ENCODE measurements around the gene LTF.
A peak's percentile ranks its signal among the peaks of the same experiment; 100 is the strongest.
"Not testable (repeated sequence)": the region's sequence is repeated elsewhere in the genome, so short reads cannot be mapped to it uniquely, and the experiment has no call there.

LTF gene

GRCh38 chr3:46447228-46447985, 17.3 kb downstream of the LTF start:
- TF ChIP-seq CTCF (conservative IDR thresholded peaks at IDR 0.05), result no peak
- H3K27ac ChIP-seq, result no peak overlapping the region

GRCh38 chr3:46442576-46443530, 21.9 kb downstream of the LTF start:
- TF ChIP-seq CTCF (conservative IDR thresholded peaks at IDR 0.05), result no peak
- H3K27ac ChIP-seq, result no peak overlapping the region

GRCh38 chr3:46440531-46441294, 24.0 kb downstream of the LTF start:
- H3K27ac ChIP-seq, result no peak overlapping the region
- no peak for TF ChIP-seq CTCF (conservative IDR thresholded peaks at IDR 0.05)

- no peak for TF ChIP-seq CTCF (conservative IDR thresholded peaks at IDR 0.05)
- H3K27ac ChIP-seq, result no peak overlapping the region
Observed at GRCh38 chr3:46438831-46439230, 25.9 kb downstream of the LTF start.

GRCh38 chr3:46435081-46435726, 29.5 kb downstream of the LTF start:
- no peak overlapping the region for H3K27ac ChIP-seq
- TF ChIP-seq CTCF (conservative IDR thresholded peaks at IDR 0.05), result no peak

- TF ChIP-seq CTCF (conservative IDR thresholded peaks at IDR 0.05), result no peak
- no peak overlapping the region for H3K27ac ChIP-seq
Observed at GRCh38 chr3:46433841-46434240, 30.9 kb downstream of the LTF start.

- H3K27ac ChIP-seq, result not testable (repeated sequence)
Observed at GRCh38 chr3:46433118-46433517, 31.6 kb downstream of the LTF start.

GRCh38 chr3:46431905-46432304, 32.8 kb downstream of the LTF start:
- not testable (repeated sequence) for H3K27ac ChIP-seq

GRCh38 chr3:46430879-46431278, 33.8 kb downstream of the LTF start:
- peak overlapping the region; percentile 84 for H3K27ac ChIP-seq
